Endothelial cell of umbilical vein (primary cell): ENCODE results near the gene NATD1. TPM values are rescaled to one million over a fixed set of nuclear protein-coding genes. Genes with fewer than 3 reads are reported as not detected.

Experiments used
- BruUV-seq: library from RNA; stranded (reverse); fragments of 400-500 nt; replicated peaks from 2 replicates; lab custom pipeline; 2021; lab: Mats Ljungman, UMichigan
- CTCF ChIA-PET: fragments of 300-600, 350-600 bp; sonication (Branson Sonifier 250); formaldehyde crosslinking; loops from one replicate; lab custom pipeline; 2021; ENCODE audit warnings: antibody characterized with exemption, inconsistent platforms; lab: Charles Lee
- POLR2A ChIA-PET: fragments of 300-600, 350-600 bp; sonication (Branson Sonifier 250); formaldehyde crosslinking; loops from one replicate; lab custom pipeline; 2021; ENCODE audit warnings: antibody characterized with exemption, inconsistent platforms; lab: Charles Lee
- DNase-seq: peaks from one replicate; pipeline ENCODE4 v3.0.0-alpha.2; 2011; ENCODE audit warnings: low read depth, low spot score
- FAIRE-seq: peaks from 2 replicates; lab custom pipeline; 2011; peaks lifted over from hg19 to GRCh38; lab: Jason Lieb, UNC
- H2AFZ ChIP-seq: 2 replicates; pipeline ENCODE4 v1.6.0; 2012; ENCODE audit warnings: low read depth, low read length, control low read depth, inconsistent platforms
- H3K27ac ChIP-seq: 2 replicates; pipeline ENCODE4 v1.5.1; 2011; ENCODE audit warnings: low read depth, mild to moderate bottlenecking, control low read depth, low read length, moderate library complexity; ENCODE audit not compliant: insufficient read depth
- H3K27me3 ChIP-seq, 2 experiments: 2 replicates each; pipeline versions ENCODE4 v1.6.0 to v1.6.1; 2011; ENCODE audit warnings: low read length in 2 of 2, mixed read lengths in 1 of 2; ENCODE audit not compliant: control insufficient read depth in 2 of 2, insufficient read depth in 2 of 2
- H3K36me3 ChIP-seq, 2 experiments: 2 replicates in 1 of 2; 3 replicates in 1 of 2; pipeline ENCODE4 v1.5.1; 2011; ENCODE audit warnings: low read length in 2 of 2, mild to moderate bottlenecking in 1 of 2, moderate library complexity in 1 of 2; ENCODE audit not compliant: control insufficient read depth in 2 of 2, insufficient read depth in 2 of 2; ENCODE audit errors: extremely low read depth in 1 of 2
- H3K4me1 ChIP-seq: 3 replicates; pipeline ENCODE4 v1.5.1; 2011; ENCODE audit warnings: mild to moderate bottlenecking, low read length; ENCODE audit not compliant: control insufficient read depth, insufficient read depth; ENCODE audit errors: extremely low read depth
- H3K4me2 ChIP-seq: 2 replicates; pipeline ENCODE4 v1.6.1; 2011; ENCODE audit warnings: low read length, control low read depth, mixed read lengths; ENCODE audit not compliant: insufficient read depth
- H3K4me3 ChIP-seq, 3 experiments: fragments of 200-600 bp in 1 of 3; sonication (generic), shearing (Covaris generic) in 1 of 3; replicated peaks in 1 of 3; 2 replicates each; pipeline ENCODE4 v1.5.1; 2011 to 2016; ENCODE audit warnings: control low read depth in 3 of 3, low read length in 3 of 3, mild to moderate bottlenecking in 2 of 3, inconsistent platforms in 1 of 3, low read depth in 1 of 3, moderate library complexity in 1 of 3; ENCODE audit not compliant: insufficient read depth in 1 of 3
- H3K79me2 ChIP-seq: 2 replicates; pipeline ENCODE4 v1.6.0; 2012; ENCODE audit warnings: low read length, inconsistent platforms; ENCODE audit not compliant: control insufficient read depth, insufficient read depth
- H3K9ac ChIP-seq: replicated peaks from 2 replicates; pipeline ENCODE3; 2011; ENCODE audit warnings: low read length, control low read depth; ENCODE audit not compliant: insufficient read depth; ENCODE audit errors: extremely low read depth
- H3K9me1 ChIP-seq: replicated peaks from 3 replicates; pipeline ENCODE4 v1.6.0; 2011; ENCODE audit warnings: mild to moderate bottlenecking, low read length; ENCODE audit not compliant: control insufficient read depth, insufficient read depth; ENCODE audit errors: extremely low read depth
- H3K9me3 ChIP-seq: replicated peaks from 2 replicates; pipeline ENCODE4 v1.5.1; 2012; ENCODE audit warnings: low read length, inconsistent platforms; ENCODE audit not compliant: control insufficient read depth, insufficient read depth
- H4K20me1 ChIP-seq: replicated peaks from 2 replicates; pipeline ENCODE3; 2011; ENCODE audit warnings: mild to moderate bottlenecking, low read length; ENCODE audit not compliant: control insufficient read depth, insufficient read depth; ENCODE audit errors: extremely low read depth
- CTCF ChIP-seq, 2 donors: IDR thresholded peaks; 1 replicate in 1 of 2; 2 replicates in 1 of 2; pipeline ENCODE4 v1.5.1; 2011; ENCODE audit warnings: low read length in 2 of 2, mild to moderate bottlenecking in 2 of 2, moderate library complexity in 2 of 2, control low read depth in 1 of 2, inconsistent platforms in 1 of 2, low read depth in 1 of 2; ENCODE audit not compliant: insufficient read depth in 1 of 2; ENCODE audit errors: extremely low read depth in 1 of 2
- FOS ChIP-seq: IDR thresholded peaks from 2 replicates; pipeline ENCODE4 v1.6.1; 2011; ENCODE audit warnings: mild to moderate bottlenecking, low read length, moderate library complexity, borderline replicate concordance; ENCODE audit not compliant: insufficient read depth
- JUN ChIP-seq: IDR thresholded peaks from 2 replicates; pipeline ENCODE4 v1.6.1; 2011; ENCODE audit warnings: borderline replicate concordance, low read depth; ENCODE audit not compliant: insufficient read length, insufficient read depth
- MAX ChIP-seq: IDR thresholded peaks from 2 replicates; pipeline ENCODE4 v1.6.1; 2011; ENCODE audit not compliant: insufficient read depth, insufficient read length
- POLR2A ChIP-seq: IDR thresholded peaks from 2 replicates; pipeline ENCODE4 v1.6.1; 2012; ENCODE audit warnings: low read depth, mild to moderate bottlenecking, control low read depth, low read length
- dilution Hi-C: fragments of 300-500 bp; cut with MboI; formaldehyde crosslinking; loops from one replicate; pipeline ENCODE4 v1.15.0; 2019; ENCODE audit warnings: low sequenced_read_pairs; ENCODE audit not compliant: extremely low pct_ligation_motif_present
- intact Hi-C: fragments of 100-400 bp; cut with micrococcal nuclease; formaldehyde crosslinking; loops from one replicate; pipeline ENCODE4 v1.10.0; 2022
- polyA plus RNA-seq, 4 experiments: library from polyadenylated mRNA; depleted of rRNA in 3 of 4; stranded (reverse) in 3 of 4; unstranded in 1 of 4; fragments of >200 nt; gene quantifications; 2 replicates each; pipeline versions ENCODE4 v1.2.1 to v1.2.3, GENCODE V29; 2011 to 2012; ENCODE audit warnings: missing spikeins in 1 of 4
- total RNA-seq: library from RNA; stranded (reverse); gene quantifications from 2 replicates; pipeline ENCODE4 v1.2.3, GENCODE V29; 2021

NATD1 gene
- total and polyA plus RNA-seq, 2 donors (not counting 3 experiments of a cell fraction or from before 2014, with no cell fraction given): 7.0 to 7.2 TPM

GRCh38 chr17:21283482-21284318, 30.5 kb upstream of the NATD1 start:
- intact Hi-C loops (loop anchor here (1.0 to 2.0 kb wide), 6 partner anchors 8 to 241 kb away; partner anchors contain the start of genes DHRS7B, TMEM11 and USP22), dilution Hi-C loops (no loop called here)
- peak overlapping the region; percentile 51 for H3K9ac ChIP-seq
- FAIRE-seq: no peak
- TF ChIP-seq FOS: no peak
- no peak for TF ChIP-seq MAX
- TF ChIP-seq JUN: no peak
- no peak for TF ChIP-seq POLR2A
- TF ChIP-seq CTCF (IDR thresholded peaks at IDR 0.05; ENCODE audit: extremely low read depth in 1 of 2, insufficient read depth in 1 of 2, low read depth in 1 of 2, low read length in 2 of 2): no peak
- peak overlapping the region; percentile 70 for H2AFZ ChIP-seq
- H3K4me3 ChIP-seq: peak overlapping the region in 2 of 3 experiments; percentile 25 to 43
- DNase-seq: no peak
- CTCF ChIA-PET: interaction anchor here (0.8 to 5.4 kb wide), 4 partner anchors 228 to 240 kb away, joined by 4 to 68 read pairs (median 8); no protein-coding TSS in a partner anchor
- no peaks in the 10 kb centered on the region for H3K27me3 ChIP-seq
- H3K4me1 ChIP-seq: peaks cover 47% of the 10 kb centered on the region
- no peaks in the 10 kb centered on the region for H3K9me1 ChIP-seq
- POLR2A ChIA-PET: no interaction called here
- H4K20me1 ChIP-seq: no peaks in the 10 kb centered on the region
- TSS peak; percentile 41 for BruUV-seq
- H3K9me3 ChIP-seq: no peaks in the 10 kb centered on the region
- H3K4me2 ChIP-seq: peak overlapping the region; percentile 62
- no peaks in the 10 kb centered on the region for H3K36me3 ChIP-seq
- peak overlapping the region; percentile 49 for H3K27ac ChIP-seq
- H3K79me2 ChIP-seq: peaks cover 33% of the 10 kb centered on the region
